CD4-positive, CD25-positive, alpha-beta regulatory T cell (primary cell): Measurements from ENCODE around the gene EIF4E2. TPM values are rescaled to one million over a fixed set of nuclear protein-coding genes. Genes with fewer than 3 reads are reported as not detected.

Experiments
- ATAC-seq, 2 donors: fragments of 150-1000 bp; cut with Tn5 transposase; one replicate each; pipeline ENCODE4 v1.10.0; 2021; ENCODE audit warnings: low read depth in 2 of 2, moderate number of reproducible peaks in 2 of 2, moderate library complexity in 1 of 2
- DNase-seq, 3 donors: peaks; one replicate each; pipeline versions ENCODE4 v3.0.0 to v3.0.0-alpha.2; 2012 to 2022; ENCODE audit warnings: mixed read lengths in 1 of 3
- H3K27ac ChIP-seq: one replicate; pipeline ENCODE4 v1.7.0; 2013; ENCODE audit warnings: mild to moderate bottlenecking, low read length; ENCODE audit not compliant: insufficient read depth, poor library complexity, severe bottlenecking
- H3K27me3 ChIP-seq: one replicate; pipeline ENCODE4 v1.7.0; 2013; ENCODE audit warnings: low read length; ENCODE audit not compliant: control insufficient read depth, insufficient read depth
- H3K36me3 ChIP-seq: one replicate; pipeline ENCODE4 v1.7.0; 2013; ENCODE audit warnings: mild to moderate bottlenecking, low read length, moderate library complexity; ENCODE audit not compliant: control insufficient read depth, insufficient read depth
- H3K4me1 ChIP-seq: 2 replicates; pipeline ENCODE4 v1.7.0; 2013; ENCODE audit warnings: mild to moderate bottlenecking, low read length; ENCODE audit not compliant: insufficient read depth, control insufficient read depth, poor library complexity, severe bottlenecking
- H3K4me3 ChIP-seq: one replicate; pipeline ENCODE4 v1.7.0; 2013; ENCODE audit warnings: low read depth, mild to moderate bottlenecking, low read length, moderate library complexity
- H3K9me3 ChIP-seq, 2 experiments: 1 replicate in 1 of 2; 2 replicates in 1 of 2; pipeline ENCODE4 v1.7.0; 2013; ENCODE audit warnings: low read length in 2 of 2, mild to moderate bottlenecking in 1 of 2, moderate library complexity in 1 of 2; ENCODE audit not compliant: control insufficient read depth in 2 of 2
- H3K27ac Mint-ChIP-seq, 3 donors: one replicate each; pipeline ENCODE4 v1.8.0; 2020 to 2022; ENCODE audit warnings: mild to moderate bottlenecking in 3 of 3, mixed read lengths in 3 of 3, moderate library complexity in 2 of 3
- H3K27me3 Mint-ChIP-seq: one replicate; pipeline ENCODE4 v1.8.0; 2022; ENCODE audit warnings: mild to moderate bottlenecking, mixed read lengths
- H3K36me3 Mint-ChIP-seq: one replicate; pipeline ENCODE4 v1.8.0; 2020; ENCODE audit warnings: mixed read lengths
- H3K4me1 Mint-ChIP-seq, 4 donors: one replicate each; pipeline ENCODE4 v1.8.0; 2020 to 2022; ENCODE audit warnings: mixed read lengths in 4 of 4, mild to moderate bottlenecking in 1 of 4
- H3K4me3 Mint-ChIP-seq, 4 donors: one replicate each; pipeline ENCODE4 v1.8.0; 2020 to 2022; ENCODE audit warnings: mild to moderate bottlenecking in 4 of 4, mixed read lengths in 4 of 4, moderate library complexity in 3 of 4
- H3K9me3 Mint-ChIP-seq, 7 donors: one replicate each; pipeline ENCODE4 v1.8.0; 2020 to 2022; ENCODE audit warnings: mixed read lengths in 7 of 7, mild to moderate bottlenecking in 3 of 7, moderate library complexity in 2 of 7
- polyA plus RNA-seq, 4 donors: library from polyadenylated mRNA; unstranded; fragments of 300-500 nt; fragmentation: Illumina TruSeq; gene quantifications; one replicate each; pipeline ENCODE4 v1.2.3, GENCODE V29; 2021
- total RNA-seq: library from RNA; stranded (reverse); gene quantifications from one replicate; pipeline ENCODE4 v1.2.3, GENCODE V29; 2022

The EIF4E2 gene
- total and polyA plus RNA-seq, 5 donors from 2014 or later = 60.0 to 122 (median 94.0) TPM

DNA sequence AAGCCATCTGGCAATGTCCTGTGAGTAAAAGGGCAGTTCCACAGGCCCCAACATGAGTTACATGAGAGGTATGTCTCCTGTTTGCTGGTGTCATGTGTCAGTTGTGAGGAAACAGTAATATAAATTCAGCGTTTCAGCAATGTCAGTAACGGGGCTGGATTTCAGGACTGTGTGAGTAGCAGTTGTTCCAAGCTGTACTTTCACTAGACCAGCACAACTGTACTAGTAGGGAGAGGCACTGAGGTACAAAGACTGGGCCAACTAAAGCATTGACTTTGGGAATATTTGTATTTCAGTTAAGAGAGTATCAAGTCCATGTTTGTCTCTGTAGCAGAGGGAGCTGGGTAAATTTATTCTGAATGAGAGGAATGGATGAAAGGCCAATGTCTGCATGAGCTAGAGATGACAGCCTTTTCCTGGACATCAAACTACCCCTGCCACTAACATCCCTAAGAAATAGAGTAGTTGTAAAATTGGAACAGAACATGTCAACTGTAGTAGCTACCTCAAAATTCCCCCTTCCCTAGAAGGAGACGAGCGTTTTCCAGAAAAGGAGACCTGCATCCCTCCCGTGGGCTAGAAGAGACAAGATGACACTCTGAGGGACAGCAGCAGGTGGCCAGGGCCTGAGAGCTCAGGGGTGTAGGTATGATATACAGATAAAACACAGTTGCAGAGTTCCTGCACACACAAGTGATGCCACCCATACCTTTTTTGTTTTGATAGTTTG is 24.4 kb downstream of the EIF4E2 start:
- DNase-seq (no peak), ATAC-seq (no peak)
- Mint-ChIP-seq H3K27ac (peak overlapping the region in 2 of 3 donors; percentile 54 to 87), H3K9me3 (no peaks in the 10 kb centered on the region), H3K27me3 (no peaks in the 10 kb centered on the region), H3K4me3 (no peak overlapping the region), H3K4me1 (peaks cover 0 to 5% (median 1%) of the 10 kb centered on the region in 4 donors), H3K36me3 (peaks cover 55% of the 10 kb centered on the region)
- Histone ChIP-seq H3K27me3 (no peaks in the 10 kb centered on the region), H3K27ac (no peak overlapping the region), H3K4me1 (no peaks in the 10 kb centered on the region), H3K9me3 (no peaks in the 10 kb centered on the region), H3K36me3 (peaks cover 71% of the 10 kb centered on the region), H3K4me3 (no peak overlapping the region)

DNA sequence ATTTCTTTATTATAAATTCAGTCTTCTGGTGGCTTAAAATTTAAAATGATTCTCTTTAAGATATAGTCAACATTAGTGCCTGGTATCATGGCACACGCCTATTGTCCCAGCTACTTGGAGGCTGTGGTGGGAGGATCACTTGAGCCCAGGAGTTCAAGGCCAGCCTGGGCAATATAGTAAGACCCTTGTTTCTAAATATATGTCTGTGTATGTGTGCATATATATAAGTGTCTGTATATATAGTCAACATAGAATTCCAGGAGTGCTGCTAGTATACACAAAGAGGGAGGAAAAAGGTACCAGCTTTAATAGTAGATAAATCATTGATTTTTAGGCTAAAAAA is 24.9 kb downstream of the EIF4E2 start:
- Mint-ChIP-seq H3K4me3 (no peak overlapping the region), H3K9me3 (no peaks in the 10 kb centered on the region), H3K36me3 (peaks cover 54% of the 10 kb centered on the region), H3K27me3 (no peaks in the 10 kb centered on the region), H3K27ac (no peak overlapping the region), H3K4me1 (peaks cover 0 to 8% (median 5%) of the 10 kb centered on the region in 4 donors)
- DNase-seq (no peak), ATAC-seq (no peak)
- Histone ChIP-seq H3K36me3 (peaks cover 71% of the 10 kb centered on the region), H3K4me3 (no peak overlapping the region), H3K4me1 (no peaks in the 10 kb centered on the region), H3K27ac (no peak overlapping the region), H3K27me3 (no peaks in the 10 kb centered on the region), H3K9me3 (no peaks in the 10 kb centered on the region)

DNA sequence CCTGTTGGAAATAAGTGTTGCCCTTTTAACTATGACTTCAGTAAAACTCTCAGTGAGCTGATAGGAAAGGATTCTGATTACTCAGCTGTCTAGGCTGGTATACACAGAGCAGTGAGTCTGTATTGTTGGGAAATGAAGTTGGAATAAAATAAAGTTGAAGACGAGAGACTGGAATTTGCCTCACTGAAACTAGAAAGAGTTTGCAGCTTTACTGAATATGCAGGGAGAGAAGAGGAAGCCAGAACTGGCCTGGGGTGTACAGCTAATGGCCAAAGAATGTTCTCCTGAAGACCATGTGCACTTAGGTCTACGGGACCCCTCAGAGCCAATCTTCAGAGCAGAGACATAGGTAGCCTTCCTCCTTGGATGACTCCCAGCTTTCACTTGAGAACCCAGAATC is 26.5 kb downstream of the EIF4E2 start:
- no peaks in the 10 kb centered on the region for H3K4me1 ChIP-seq
- no peaks in the 10 kb centered on the region for H3K27me3 ChIP-seq
- no peak overlapping the region for H3K27ac Mint-ChIP-seq
- peaks cover 0 to 11% (median 8%) of the 10 kb centered on the region in 4 donors for H3K4me1 Mint-ChIP-seq
- H3K9me3 Mint-ChIP-seq = no peaks in the 10 kb centered on the region
- H3K36me3 ChIP-seq = peaks cover 68% of the 10 kb centered on the region
- no peak for ATAC-seq
- H3K36me3 Mint-ChIP-seq = peaks cover 57% of the 10 kb centered on the region
- no peaks in the 10 kb centered on the region for H3K27me3 Mint-ChIP-seq
- H3K4me3 Mint-ChIP-seq = no peak overlapping the region
- no peaks in the 10 kb centered on the region for H3K9me3 ChIP-seq
- DNase-seq = no peak
- no peak overlapping the region for H3K4me3 ChIP-seq
- no peak overlapping the region for H3K27ac ChIP-seq

DNA sequence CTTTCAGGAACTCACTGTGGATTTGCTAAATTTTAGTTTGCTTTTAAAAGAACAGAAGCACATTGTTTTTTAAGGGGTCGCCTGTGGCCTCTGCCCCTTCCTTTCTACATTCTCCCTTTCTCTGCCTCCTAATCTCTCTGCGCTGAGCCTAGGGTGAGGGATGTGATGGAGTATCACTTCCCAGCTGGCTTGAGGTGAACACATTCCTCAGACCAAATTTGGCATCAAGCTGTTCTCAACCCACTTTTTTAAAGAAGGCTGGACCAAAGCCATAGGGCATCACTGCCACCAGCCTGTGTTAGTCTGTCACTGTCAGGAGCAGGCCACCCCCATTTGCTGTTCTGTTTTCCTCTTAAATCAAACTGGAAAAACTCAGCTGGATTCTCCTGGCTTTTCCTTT is 27.4 kb downstream of the EIF4E2 start:
- no peaks in the 10 kb centered on the region for H3K9me3 ChIP-seq
- no peak overlapping the region for H3K4me3 ChIP-seq
- Mint-ChIP-seq H3K36me3 (peaks cover 61% of the 10 kb centered on the region), H3K9me3 (no peaks in the 10 kb centered on the region), H3K4me3 (no peak overlapping the region), H3K27ac (no peak overlapping the region), H3K4me1 (peaks cover 0 to 13% (median 8%) of the 10 kb centered on the region in 4 donors), H3K27me3 (no peaks in the 10 kb centered on the region)
- H3K36me3 ChIP-seq = peaks cover 69% of the 10 kb centered on the region
- DNase-seq (no peak), ATAC-seq (no peak)
- no peaks in the 10 kb centered on the region for H3K27me3 ChIP-seq
- no peak overlapping the region for H3K27ac ChIP-seq
- no peaks in the 10 kb centered on the region for H3K4me1 ChIP-seq

DNA sequence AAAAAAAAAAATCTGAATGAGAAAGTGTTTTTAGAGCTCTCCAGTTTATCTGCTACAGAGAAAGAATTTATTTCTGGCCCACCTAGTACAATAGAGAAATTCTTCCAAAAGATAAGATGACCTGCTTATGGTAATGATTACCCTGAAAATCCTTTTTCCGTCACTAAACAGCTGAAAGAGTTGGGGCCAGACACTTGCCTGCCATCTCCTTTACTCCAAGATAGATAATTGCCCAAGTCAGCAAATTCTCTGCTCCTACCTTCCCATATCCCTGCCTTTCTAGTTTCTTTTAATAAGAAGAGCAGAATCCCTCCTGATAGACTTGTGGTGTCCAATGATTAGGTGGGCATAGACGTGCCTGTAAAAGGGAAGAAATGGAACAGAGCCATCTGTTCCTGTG is 28.1 kb downstream of the EIF4E2 start:
- Mint-ChIP-seq H3K36me3 (peaks cover 64% of the 10 kb centered on the region), H3K27me3 (no peaks in the 10 kb centered on the region), H3K4me3 (no peak overlapping the region), H3K9me3 (no peaks in the 10 kb centered on the region), H3K27ac (peak overlapping the region in 1 of 3 donors; percentile 56), H3K4me1 (peaks cover 0 to 13% (median 7%) of the 10 kb centered on the region in 4 donors)
- Histone ChIP-seq H3K9me3 (no peaks in the 10 kb centered on the region), H3K4me3 (no peak overlapping the region), H3K27ac (no peak overlapping the region), H3K36me3 (peaks cover 69% of the 10 kb centered on the region), H3K27me3 (no peaks in the 10 kb centered on the region), H3K4me1 (no peaks in the 10 kb centered on the region)
- DNase-seq (no peak), ATAC-seq (no peak)

DNA sequence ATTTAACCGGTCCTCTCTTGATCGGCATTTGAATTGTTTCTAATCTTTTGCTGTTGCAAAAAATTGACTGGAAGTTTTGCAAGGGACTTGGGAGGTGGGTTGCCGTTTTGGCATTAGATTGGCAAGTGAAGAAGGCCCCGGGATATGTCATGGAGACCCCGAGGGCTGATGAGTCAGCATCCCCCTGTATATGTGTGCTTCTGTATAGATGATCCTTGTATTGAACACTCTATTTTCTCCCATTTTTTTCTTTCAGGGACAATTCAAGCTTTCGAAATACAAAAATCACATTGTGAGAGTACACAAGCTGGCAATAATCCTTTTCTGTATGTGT is 30.1 kb downstream of the EIF4E2 start:
- Mint-ChIP-seq H3K36me3 (peaks cover 59% of the 10 kb centered on the region), H3K27ac (peak overlapping the region in 1 of 3 donors; percentile 55)
- no peaks in the 10 kb centered on the region for H3K9me3 ChIP-seq

DNA sequence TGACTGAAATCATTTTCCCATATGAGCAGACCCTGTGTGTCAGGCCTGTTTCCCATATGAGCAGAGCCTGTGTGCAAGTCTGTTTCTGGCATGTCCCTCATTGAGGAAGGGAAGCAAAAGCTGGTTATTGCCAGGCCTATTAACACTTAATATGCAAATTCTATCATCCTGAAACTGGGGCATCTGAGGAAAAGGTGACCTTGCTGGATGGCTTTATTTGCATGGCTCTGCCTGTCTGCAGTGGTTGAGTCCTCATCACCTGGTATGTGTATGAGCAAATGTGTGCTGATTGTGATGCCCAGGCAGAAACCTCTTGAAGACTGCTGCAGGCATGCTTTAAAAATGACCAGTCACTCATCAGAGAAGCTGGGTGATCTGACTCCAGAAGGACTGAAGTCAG is 31.2 kb downstream of the EIF4E2 start:
- Mint-ChIP-seq H3K27me3 (no peaks in the 10 kb centered on the region), H3K4me1 (peaks cover 0 to 11% (median 6%) of the 10 kb centered on the region in 4 donors), H3K27ac (no peak overlapping the region), H3K36me3 (peaks cover 55% of the 10 kb centered on the region), H3K9me3 (no peaks in the 10 kb centered on the region), H3K4me3 (no peak overlapping the region)
- Histone ChIP-seq H3K36me3 (peaks cover 53% of the 10 kb centered on the region), H3K4me3 (no peak overlapping the region), H3K4me1 (no peaks in the 10 kb centered on the region), H3K27me3 (no peaks in the 10 kb centered on the region), H3K27ac (no peak overlapping the region), H3K9me3 (no peaks in the 10 kb centered on the region)
- DNase-seq (no peak), ATAC-seq (no peak)

More for the DNA sequence above, 30.1 kb downstream of the EIF4E2 start:
- Mint-ChIP-seq H3K9me3 (no peaks in the 10 kb centered on the region), H3K4me1 (peaks cover 0 to 11% (median 6%) of the 10 kb centered on the region in 4 donors), H3K27me3 (no peaks in the 10 kb centered on the region), H3K4me3 (no peak overlapping the region)
- Histone ChIP-seq H3K4me1 (no peaks in the 10 kb centered on the region), H3K27me3 (no peaks in the 10 kb centered on the region), H3K4me3 (no peak overlapping the region), H3K36me3 (peaks cover 59% of the 10 kb centered on the region), H3K27ac (no peak overlapping the region)
- ATAC-seq (no peak), DNase-seq (no peak)

DNA sequence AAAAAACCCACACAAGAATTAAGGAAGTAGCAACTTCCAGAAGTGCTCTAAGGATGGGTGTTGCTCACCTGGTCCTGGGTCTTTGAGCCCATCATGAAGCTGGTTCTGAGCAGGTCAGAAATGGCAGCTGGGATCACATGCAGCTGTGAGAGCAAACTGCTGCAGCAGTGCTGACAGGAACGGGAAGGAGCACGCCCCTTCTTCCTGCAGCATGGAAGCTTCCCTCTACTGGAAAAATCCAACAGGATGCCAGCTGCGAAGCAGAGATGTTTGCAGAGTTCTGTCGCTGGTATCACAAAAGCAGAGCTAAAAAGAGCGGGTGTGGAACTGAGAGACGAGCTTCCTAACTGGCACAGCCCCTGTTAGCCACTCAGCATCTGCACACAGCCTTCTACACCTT is 33.7 kb downstream of the EIF4E2 start:
- H3K9me3 ChIP-seq = no peaks in the 10 kb centered on the region
- H3K4me3 ChIP-seq = no peak overlapping the region
- no peak overlapping the region for H3K27ac ChIP-seq
- DNase-seq (no peak), ATAC-seq (no peak)
- Mint-ChIP-seq H3K4me1 (peaks cover 0 to 11% (median 6%) of the 10 kb centered on the region in 4 donors), H3K9me3 (no peaks in the 10 kb centered on the region), H3K27me3 (no peaks in the 10 kb centered on the region), H3K36me3 (peaks cover 43% of the 10 kb centered on the region), H3K4me3 (no peak overlapping the region), H3K27ac (no peak overlapping the region)
- H3K27me3 ChIP-seq = no peaks in the 10 kb centered on the region
- H3K4me1 ChIP-seq = no peaks in the 10 kb centered on the region
- H3K36me3 ChIP-seq = peaks cover 40% of the 10 kb centered on the region
